ENCODE data around the gene CPD. TPM values are rescaled to one million over a fixed set of nuclear protein-coding genes. Genes with fewer than 3 reads are reported as not detected.

CPD gene
- total and polyA plus RNA-seq, 9 of the 15 experiments (the other 6 are each of a cell fraction or from before 2014, with no cell fraction given) = 4.5 to 24.4 (median 20.4) TPM

DNA sequence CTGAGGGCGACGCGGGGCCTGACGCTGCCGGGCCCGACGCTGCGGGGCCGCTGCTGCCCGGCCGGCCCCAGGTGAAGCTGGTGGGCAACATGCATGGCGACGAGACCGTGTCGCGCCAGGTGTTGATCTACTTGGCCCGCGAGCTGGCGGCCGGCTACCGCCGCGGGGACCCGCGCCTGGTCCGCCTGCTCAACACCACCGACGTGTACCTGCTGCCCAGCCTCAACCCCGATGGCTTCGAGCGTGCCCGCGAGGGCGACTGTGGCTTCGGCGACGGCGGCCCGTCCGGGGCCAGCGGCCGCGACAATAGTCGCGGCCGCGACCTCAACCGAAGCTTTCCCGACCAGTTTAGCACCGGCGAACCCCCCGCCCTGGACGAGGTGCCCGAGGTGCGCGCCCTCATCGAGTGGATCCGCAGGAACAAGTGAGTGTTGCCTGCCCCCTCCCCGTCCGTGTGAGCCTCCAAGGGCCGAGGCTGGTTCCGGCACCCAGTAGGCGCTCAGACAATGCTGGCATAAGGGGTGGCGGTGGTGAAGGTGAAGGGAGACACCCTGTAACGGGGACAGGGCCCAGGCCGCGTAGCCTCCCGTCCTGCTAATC is 676 bp downstream of the CPD start (continued):
- TF ChIP-seq, protein P1, sequence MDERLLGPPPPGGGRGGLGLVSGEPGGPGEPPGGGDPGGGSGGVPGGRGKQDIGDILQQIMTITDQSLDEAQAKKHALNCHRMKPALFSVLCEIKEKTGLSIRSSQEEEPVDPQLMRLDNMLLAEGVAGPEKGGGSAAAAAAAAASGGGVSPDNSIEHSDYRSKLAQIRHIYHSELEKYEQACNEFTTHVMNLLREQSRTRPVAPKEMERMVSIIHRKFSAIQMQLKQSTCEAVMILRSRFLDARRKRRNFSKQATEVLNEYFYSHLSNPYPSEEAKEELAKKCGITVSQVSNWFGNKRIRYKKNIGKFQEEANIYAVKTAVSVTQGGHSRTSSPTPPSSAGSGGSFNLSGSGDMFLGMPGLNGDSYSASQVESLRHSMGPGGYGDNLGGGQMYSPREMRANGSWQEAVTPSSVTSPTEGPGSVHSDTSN (CRISPR knock-in tag; IDR thresholded peaks at IDR 0.05; ENCODE audit: low read depth) = no peak
- TF ChIP-seq, protein P1 (tag; conservative IDR thresholded peaks at IDR 0.05; ENCODE audit: low read depth) = no peak
- TF ChIP-seq, protein P2, sequence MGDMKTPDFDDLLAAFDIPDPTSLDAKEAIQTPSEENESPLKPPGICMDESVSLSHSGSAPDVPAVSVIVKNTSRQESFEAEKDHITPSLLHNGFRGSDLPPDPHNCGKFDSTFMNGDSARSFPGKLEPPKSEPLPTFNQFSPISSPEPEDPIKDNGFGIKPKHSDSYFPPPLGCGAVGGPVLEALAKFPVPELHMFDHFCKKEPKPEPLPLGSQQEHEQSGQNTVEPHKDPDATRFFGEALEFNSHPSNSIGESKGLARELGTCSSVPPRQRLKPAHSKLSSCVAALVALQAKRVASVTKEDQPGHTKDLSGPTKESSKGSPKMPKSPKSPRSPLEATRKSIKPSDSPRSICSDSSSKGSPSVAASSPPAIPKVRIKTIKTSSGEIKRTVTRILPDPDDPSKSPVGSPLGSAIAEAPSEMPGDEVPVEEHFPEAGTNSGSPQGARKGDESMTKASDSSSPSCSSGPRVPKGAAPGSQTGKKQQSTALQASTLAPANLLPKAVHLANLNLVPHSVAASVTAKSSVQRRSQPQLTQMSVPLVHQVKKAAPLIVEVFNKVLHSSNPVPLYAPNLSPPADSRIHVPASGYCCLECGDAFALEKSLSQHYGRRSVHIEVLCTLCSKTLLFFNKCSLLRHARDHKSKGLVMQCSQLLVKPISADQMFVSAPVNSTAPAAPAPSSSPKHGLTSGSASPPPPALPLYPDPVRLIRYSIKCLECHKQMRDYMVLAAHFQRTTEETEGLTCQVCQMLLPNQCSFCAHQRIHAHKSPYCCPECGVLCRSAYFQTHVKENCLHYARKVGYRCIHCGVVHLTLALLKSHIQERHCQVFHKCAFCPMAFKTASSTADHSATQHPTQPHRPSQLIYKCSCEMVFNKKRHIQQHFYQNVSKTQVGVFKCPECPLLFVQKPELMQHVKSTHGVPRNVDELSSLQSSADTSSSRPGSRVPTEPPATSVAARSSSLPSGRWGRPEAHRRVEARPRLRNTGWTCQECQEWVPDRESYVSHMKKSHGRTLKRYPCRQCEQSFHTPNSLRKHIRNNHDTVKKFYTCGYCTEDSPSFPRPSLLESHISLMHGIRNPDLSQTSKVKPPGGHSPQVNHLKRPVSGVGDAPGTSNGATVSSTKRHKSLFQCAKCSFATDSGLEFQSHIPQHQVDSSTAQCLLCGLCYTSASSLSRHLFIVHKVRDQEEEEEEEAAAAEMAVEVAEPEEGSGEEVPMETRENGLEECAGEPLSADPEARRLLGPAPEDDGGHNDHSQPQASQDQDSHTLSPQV (IDR thresholded peaks at IDR 0.05) = 0 out of 2 replicates have a peak, but pooled peaks have one; percentile 17
- TF ChIP-seq E2F3 (CRISPR knock-in tag; IDR thresholded peaks at IDR 0.05) = no peak
- TF ChIP-seq, protein P3, sequence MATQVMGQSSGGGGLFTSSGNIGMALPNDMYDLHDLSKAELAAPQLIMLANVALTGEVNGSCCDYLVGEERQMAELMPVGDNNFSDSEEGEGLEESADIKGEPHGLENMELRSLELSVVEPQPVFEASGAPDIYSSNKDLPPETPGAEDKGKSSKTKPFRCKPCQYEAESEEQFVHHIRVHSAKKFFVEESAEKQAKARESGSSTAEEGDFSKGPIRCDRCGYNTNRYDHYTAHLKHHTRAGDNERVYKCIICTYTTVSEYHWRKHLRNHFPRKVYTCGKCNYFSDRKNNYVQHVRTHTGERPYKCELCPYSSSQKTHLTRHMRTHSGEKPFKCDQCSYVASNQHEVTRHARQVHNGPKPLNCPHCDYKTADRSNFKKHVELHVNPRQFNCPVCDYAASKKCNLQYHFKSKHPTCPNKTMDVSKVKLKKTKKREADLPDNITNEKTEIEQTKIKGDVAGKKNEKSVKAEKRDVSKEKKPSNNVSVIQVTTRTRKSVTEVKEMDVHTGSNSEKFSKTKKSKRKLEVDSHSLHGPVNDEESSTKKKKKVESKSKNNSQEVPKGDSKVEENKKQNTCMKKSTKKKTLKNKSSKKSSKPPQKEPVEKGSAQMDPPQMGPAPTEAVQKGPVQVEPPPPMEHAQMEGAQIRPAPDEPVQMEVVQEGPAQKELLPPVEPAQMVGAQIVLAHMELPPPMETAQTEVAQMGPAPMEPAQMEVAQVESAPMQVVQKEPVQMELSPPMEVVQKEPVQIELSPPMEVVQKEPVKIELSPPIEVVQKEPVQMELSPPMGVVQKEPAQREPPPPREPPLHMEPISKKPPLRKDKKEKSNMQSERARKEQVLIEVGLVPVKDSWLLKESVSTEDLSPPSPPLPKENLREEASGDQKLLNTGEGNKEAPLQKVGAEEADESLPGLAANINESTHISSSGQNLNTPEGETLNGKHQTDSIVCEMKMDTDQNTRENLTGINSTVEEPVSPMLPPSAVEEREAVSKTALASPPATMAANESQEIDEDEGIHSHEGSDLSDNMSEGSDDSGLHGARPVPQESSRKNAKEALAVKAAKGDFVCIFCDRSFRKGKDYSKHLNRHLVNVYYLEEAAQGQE (IDR thresholded peaks at IDR 0.05; ENCODE audit: borderline replicate concordance) = no peak
- TF ChIP-seq, protein P3 (CRISPR knock-in tag; IDR thresholded peaks at IDR 0.05; ENCODE audit: low read depth) = 0 out of 2 replicates have a peak, but pooled peaks have one; percentile 16
- no peak for TF ChIP-seq ZNF316 (IDR thresholded peaks at IDR 0.05)
- TF ChIP-seq TAF15 (IDR thresholded peaks at IDR 0.05; ENCODE audit: low read depth, low read length) = no peak
